ENCODE results near the gene MPPE1.

DNA sequence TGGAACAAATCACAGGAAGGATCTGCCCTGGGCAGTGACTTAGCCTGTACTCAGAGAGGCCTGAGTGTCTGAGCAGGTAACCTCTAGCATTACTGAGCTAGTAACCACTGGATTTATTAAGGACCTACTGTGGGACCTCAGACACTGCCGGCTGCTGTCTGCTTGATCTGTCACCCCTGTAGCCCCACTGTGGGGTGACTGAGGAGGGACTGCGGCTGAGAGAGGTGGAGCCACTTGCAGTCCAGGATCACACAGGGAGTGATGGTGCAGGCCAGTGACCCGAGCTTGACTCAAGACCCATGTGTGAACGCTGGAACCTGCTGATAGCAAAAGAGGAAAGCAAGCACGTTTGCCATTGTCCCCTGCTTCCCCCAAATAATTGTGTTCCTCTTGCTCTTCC is 41.4 kb downstream of the MPPE1 start:
- TF ChIP-seq EGR1 (IDR thresholded peaks at IDR 0.05; ENCODE audit: borderline replicate concordance in 1 of 2, low read depth in 2 of 2, low read length in 2 of 2) (no peak), SREBF2 (IDR thresholded peaks at IDR 0.05; ENCODE audit: low read length) (no peak), PRDM15 (CRISPR knock-in tag; IDR thresholded peaks at IDR 0.05) (no peak), NFYB (IDR thresholded peaks at IDR 0.05; ENCODE audit: insufficient read depth, low read depth, low read length) (no peak), FOS (IDR thresholded peaks at IDR 0.05; ENCODE audit: borderline replicate concordance, extremely low read depth, insufficient read length) (no peak), CTCF (IDR thresholded peaks at IDR 0.05 in 2 of 3, conservative IDR thresholded peaks at IDR 0.05 in 1 of 3; ENCODE audit: control insufficient read depth in 2 of 3, extremely low read depth in 1 of 3, insufficient read depth in 1 of 3, low read depth in 3 of 3, low read length in 3 of 3) (no peak), YBX1 (IDR thresholded peaks at IDR 0.05) (no peak), SIN3A (IDR thresholded peaks at IDR 0.05; ENCODE audit: low read depth, low read length) (no peak), CBFB (IDR thresholded peaks at IDR 0.05; ENCODE audit: low read depth) (no peak), ZZZ3 (IDR thresholded peaks at IDR 0.05; ENCODE audit: control insufficient read depth, insufficient read length, low read depth) (no peak), EZH2 (IDR thresholded peaks at IDR 0.05; ENCODE audit: borderline replicate concordance, control insufficient read depth, low read depth, low read length) (no peak)
- TF ChIP-seq, protein P1, sequence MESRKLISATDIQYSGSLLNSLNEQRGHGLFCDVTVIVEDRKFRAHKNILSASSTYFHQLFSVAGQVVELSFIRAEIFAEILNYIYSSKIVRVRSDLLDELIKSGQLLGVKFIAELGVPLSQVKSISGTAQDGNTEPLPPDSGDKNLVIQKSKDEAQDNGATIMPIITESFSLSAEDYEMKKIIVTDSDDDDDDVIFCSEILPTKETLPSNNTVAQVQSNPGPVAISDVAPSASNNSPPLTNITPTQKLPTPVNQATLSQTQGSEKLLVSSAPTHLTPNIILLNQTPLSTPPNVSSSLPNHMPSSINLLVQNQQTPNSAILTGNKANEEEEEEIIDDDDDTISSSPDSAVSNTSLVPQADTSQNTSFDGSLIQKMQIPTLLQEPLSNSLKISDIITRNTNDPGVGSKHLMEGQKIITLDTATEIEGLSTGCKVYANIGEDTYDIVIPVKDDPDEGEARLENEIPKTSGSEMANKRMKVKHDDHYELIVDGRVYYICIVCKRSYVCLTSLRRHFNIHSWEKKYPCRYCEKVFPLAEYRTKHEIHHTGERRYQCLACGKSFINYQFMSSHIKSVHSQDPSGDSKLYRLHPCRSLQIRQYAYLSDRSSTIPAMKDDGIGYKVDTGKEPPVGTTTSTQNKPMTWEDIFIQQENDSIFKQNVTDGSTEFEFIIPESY (IDR thresholded peaks at IDR 0.05): no peak
- TF ChIP-seq, protein P2, sequence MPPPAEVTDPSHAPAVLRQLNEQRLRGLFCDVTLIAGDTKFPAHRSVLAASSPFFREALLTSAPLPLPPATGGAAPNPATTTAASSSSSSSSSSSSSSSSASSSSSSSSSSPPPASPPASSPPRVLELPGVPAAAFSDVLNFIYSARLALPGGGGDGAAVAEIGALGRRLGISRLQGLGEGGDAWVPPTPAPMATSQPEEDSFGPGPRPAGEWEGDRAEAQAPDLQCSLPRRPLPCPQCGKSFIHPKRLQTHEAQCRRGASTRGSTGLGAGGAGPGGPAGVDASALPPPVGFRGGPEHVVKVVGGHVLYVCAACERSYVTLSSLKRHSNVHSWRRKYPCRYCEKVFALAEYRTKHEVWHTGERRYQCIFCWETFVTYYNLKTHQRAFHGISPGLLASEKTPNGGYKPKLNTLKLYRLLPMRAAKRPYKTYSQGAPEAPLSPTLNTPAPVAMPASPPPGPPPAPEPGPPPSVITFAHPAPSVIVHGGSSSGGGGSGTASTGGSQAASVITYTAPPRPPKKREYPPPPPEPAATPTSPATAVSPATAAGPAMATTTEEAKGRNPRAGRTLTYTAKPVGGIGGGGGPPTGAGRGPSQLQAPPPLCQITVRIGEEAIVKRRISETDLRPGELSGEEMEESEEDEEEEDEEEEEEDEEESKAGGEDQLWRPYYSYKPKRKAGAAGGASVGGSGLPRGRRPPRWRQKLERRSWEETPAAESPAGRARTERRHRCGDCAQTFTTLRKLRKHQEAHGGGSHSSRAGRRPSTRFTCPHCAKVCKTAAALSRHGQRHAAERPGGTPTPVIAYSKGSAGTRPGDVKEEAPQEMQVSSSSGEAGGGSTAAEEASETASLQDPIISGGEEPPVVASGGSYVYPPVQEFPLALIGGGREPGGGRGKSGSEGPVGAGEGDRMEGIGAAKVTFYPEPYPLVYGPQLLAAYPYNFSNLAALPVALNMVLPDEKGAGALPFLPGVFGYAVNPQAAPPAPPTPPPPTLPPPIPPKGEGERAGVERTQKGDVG (CRISPR knock-in tag; IDR thresholded peaks at IDR 0.05): no peak

All from GM12878 (cell line).